ENCODE measurements around the gene ARGLU1.

DNA sequence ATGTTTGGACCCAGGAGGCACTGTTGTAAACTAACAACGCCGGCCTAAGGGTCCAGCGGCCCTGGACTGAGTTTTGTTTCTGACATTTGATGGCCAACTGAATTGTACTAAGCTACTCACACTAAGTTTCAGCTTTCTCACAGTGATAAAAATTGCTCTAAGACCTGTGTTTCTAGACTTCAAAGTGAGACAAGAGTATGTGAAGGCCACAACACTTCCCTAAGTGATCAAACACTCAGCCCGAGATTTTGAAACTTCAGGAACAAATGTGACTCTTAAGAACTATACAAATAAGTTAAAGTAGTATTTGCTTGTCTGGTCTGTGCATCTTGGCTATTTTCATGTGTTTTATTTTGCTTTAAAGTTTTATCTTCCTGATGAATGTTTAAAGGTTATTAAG lies 62.6 kb downstream of the ARGLU1 start:
- TF ChIP-seq, protein P1, sequence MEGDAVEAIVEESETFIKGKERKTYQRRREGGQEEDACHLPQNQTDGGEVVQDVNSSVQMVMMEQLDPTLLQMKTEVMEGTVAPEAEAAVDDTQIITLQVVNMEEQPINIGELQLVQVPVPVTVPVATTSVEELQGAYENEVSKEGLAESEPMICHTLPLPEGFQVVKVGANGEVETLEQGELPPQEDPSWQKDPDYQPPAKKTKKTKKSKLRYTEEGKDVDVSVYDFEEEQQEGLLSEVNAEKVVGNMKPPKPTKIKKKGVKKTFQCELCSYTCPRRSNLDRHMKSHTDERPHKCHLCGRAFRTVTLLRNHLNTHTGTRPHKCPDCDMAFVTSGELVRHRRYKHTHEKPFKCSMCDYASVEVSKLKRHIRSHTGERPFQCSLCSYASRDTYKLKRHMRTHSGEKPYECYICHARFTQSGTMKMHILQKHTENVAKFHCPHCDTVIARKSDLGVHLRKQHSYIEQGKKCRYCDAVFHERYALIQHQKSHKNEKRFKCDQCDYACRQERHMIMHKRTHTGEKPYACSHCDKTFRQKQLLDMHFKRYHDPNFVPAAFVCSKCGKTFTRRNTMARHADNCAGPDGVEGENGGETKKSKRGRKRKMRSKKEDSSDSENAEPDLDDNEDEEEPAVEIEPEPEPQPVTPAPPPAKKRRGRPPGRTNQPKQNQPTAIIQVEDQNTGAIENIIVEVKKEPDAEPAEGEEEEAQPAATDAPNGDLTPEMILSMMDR (IDR thresholded peaks at IDR 0.05): no peak
- TF ChIP-seq POLR2AphosphoS5 (IDR thresholded peaks at IDR 0.05): no peak
- no peak for TF ChIP-seq POLR2A (IDR thresholded peaks at IDR 0.05)
- no peak for TF ChIP-seq EP300 (IDR thresholded peaks at IDR 0.05)

All from suprapubic skin (tissue), 4 donors.